HG03460 (cell line): ENCODE results near the gene DNASE1L2.
"Not testable (repeated sequence)": the region's sequence is repeated elsewhere in the genome, so short reads cannot be mapped to it uniquely, and the experiment has no call there.

Source experiments
- ATAC-seq: cut with Tn5 transposase; IDR thresholded peaks from one replicate; pipeline ENCODE4 v1.9.1; 2021; ENCODE audit not compliant: unreplicated experiment

Gene DNASE1L2

GRCh38 chr16:2238150-2238837, 2.0 kb downstream of the DNASE1L2 start:
- ATAC-seq: no peak

GRCh38 chr16:2238838-2239675, 2.8 kb downstream of the DNASE1L2 start:
- no peak for ATAC-seq

- not testable (repeated sequence) for ATAC-seq
These were observed 4.1 kb downstream of the DNASE1L2 start for GRCh38 chr16:2240331-2240730.

- no peak for ATAC-seq
These were observed 6.4 kb downstream of the DNASE1L2 start for GRCh38 chr16:2242598-2242997.

GRCh38 chr16:2243031-2243528, 6.8 kb downstream of the DNASE1L2 start:
- no peak for ATAC-seq

- ATAC-seq: no peak
These were observed 7.5 kb downstream of the DNASE1L2 start for GRCh38 chr16:2243781-2244180.

- ATAC-seq: no peak
These were observed 8.1 kb downstream of the DNASE1L2 start for GRCh38 chr16:2244301-2244700.

GRCh38 chr16:2244926-2245795, 8.9 kb downstream of the DNASE1L2 start:
- ATAC-seq: no peak

GRCh38 chr16:2246301-2246885, 10.1 kb downstream of the DNASE1L2 start:
- ATAC-seq: no peak

GRCh38 chr16:2250652-2251295, 14.5 kb downstream of the DNASE1L2 start:
- ATAC-seq: no peak

GRCh38 chr16:2251296-2252111, 15.3 kb downstream of the DNASE1L2 start, which contains the start of gene ECI1:
TSS of gene ECI1 (minus strand) at chr16:2251587. CDS start at chr16:2251566, 21 bp downstream.
- peak; percentile 83 for ATAC-seq

GRCh38 chr16:2252806-2253148, 16.5 kb downstream of the DNASE1L2 start:
- no peak for ATAC-seq

GRCh38 chr16:2253293-2253692, 17.0 kb downstream of the DNASE1L2 start:
- no peak for ATAC-seq

GRCh38 chr16:2256531-2257140, 20.4 kb downstream of the DNASE1L2 start:
- no peak for ATAC-seq

- no peak for ATAC-seq
These were observed 21.5 kb downstream of the DNASE1L2 start for GRCh38 chr16:2257726-2258125.

- ATAC-seq: not testable (repeated sequence)
These were observed 22.3 kb downstream of the DNASE1L2 start for GRCh38 chr16:2258530-2258929.

- no peak for ATAC-seq
These were observed 24.0 kb downstream of the DNASE1L2 start for GRCh38 chr16:2260250-2260649.

- ATAC-seq: not testable (repeated sequence)
These were observed 26.8 kb downstream of the DNASE1L2 start for GRCh38 chr16:2263026-2263425.

- ATAC-seq: not testable (repeated sequence)
These were observed 30.6 kb downstream of the DNASE1L2 start for GRCh38 chr16:2266887-2267286.
